ENCODE results near the gene CST6. TPM values are rescaled to one million over a fixed set of nuclear protein-coding genes. Genes with fewer than 3 reads are reported as not detected.
A peak's percentile ranks its signal among the peaks of the same experiment; 100 is the strongest.

The CST6 gene
- total RNA-seq, 1 donor from 2014 or later = not detected

DNA sequence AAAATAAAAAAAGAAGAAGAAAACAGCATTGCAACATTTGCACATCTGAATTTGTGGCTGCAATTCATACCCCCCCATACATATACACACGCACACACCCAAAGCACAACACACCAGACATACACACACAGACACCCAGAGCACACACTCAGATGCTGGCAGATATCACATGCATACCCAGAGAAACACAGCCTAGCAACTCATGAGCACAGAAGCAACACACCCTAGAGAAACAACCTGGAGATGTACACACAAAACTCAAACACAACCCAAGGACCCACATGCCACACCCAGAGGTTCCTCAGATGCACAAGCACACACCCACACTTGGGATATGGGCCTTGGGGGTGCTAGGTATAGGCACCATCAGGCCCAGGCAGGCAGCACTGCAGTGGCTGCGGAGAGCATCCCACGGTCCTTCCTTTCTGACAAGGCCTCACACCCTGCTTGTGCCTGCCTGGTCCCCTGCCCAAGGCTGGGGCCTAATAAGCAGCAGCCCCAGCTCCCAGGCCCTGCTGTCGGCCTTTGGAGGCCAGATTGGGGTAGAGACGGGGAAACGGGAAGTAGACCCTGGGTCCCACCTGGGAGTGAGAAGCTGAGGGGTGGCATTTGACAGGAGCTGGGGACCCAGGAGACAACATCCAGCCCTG, 3.1 kb downstream of the CST6 start:
- Mint-ChIP-seq H3K4me1 (no peaks in the 10 kb centered on the region), H3K9me3 (no peaks in the 10 kb centered on the region), H3K27me3 (ENCODE audit: insufficient read depth, low read depth) (peaks cover 12% of the 10 kb centered on the region), H3K36me3 (no peaks in the 10 kb centered on the region), H3K27ac (peak overlapping the region; percentile 48), H3K4me3 (no peak overlapping the region)
- Histone ChIP-seq H3K4me3 (no peak overlapping the region), H4K20me1 (ENCODE audit: low read depth) (no peaks in the 10 kb centered on the region), H3K4me1 (no peaks in the 10 kb centered on the region), H3K27me3 (peaks cover 33% of the 10 kb centered on the region), H3K9me3 (ENCODE audit: low read depth) (no peaks in the 10 kb centered on the region), H3K27ac (no peak overlapping the region), H3K9ac (no peak overlapping the region), H3F3A (ENCODE audit: low read depth) (no peaks in the 10 kb centered on the region), H3K79me2 (ENCODE audit: low read depth) (no peaks in the 10 kb centered on the region), H3K4me2 (no peak overlapping the region), H2AFZ (replicated peaks) (no peak overlapping the region), H3K36me3 (no peaks in the 10 kb centered on the region)
- DNase-seq (ENCODE audit: low spot score) = no peak
- no peak for TF ChIP-seq EZH2phosphoT487 (IDR thresholded peaks at IDR 0.05)
- TF ChIP-seq, protein P1, sequence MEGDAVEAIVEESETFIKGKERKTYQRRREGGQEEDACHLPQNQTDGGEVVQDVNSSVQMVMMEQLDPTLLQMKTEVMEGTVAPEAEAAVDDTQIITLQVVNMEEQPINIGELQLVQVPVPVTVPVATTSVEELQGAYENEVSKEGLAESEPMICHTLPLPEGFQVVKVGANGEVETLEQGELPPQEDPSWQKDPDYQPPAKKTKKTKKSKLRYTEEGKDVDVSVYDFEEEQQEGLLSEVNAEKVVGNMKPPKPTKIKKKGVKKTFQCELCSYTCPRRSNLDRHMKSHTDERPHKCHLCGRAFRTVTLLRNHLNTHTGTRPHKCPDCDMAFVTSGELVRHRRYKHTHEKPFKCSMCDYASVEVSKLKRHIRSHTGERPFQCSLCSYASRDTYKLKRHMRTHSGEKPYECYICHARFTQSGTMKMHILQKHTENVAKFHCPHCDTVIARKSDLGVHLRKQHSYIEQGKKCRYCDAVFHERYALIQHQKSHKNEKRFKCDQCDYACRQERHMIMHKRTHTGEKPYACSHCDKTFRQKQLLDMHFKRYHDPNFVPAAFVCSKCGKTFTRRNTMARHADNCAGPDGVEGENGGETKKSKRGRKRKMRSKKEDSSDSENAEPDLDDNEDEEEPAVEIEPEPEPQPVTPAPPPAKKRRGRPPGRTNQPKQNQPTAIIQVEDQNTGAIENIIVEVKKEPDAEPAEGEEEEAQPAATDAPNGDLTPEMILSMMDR (IDR thresholded peaks at IDR 0.05) = no peak
- TF ChIP-seq EZH2 (IDR thresholded peaks at IDR 0.05) = no peak

DNA sequence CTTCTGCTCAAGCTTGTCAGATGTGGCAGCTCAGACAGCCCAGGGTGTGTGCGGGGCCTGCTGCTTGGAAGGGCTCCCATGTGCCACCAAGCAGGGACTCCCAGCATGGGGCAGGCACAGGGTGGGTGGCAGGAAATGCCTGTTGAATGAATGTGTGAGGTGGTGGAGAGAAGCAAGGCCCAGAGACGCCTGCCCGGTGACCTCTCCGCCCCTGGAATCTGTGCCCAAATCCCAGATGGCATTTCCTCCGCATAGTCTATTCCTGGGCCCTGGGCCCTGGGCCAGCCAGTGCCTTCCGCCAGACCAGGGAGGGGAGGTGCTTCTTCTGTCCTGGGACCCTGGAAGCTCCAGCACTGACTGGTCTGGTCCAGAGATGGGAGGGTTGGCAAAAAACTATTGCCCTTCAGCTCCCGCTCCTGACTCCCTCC, 3.7 kb downstream of the CST6 start:
- H3K79me2 ChIP-seq (ENCODE audit: low read depth) = no peaks in the 10 kb centered on the region
- Mint-ChIP-seq H3K27ac (no peak overlapping the region), H3K4me3 (no peak overlapping the region), H3K9me3 (no peaks in the 10 kb centered on the region), H3K27me3 (ENCODE audit: insufficient read depth, low read depth) (peaks cover 12% of the 10 kb centered on the region), H3K36me3 (no peaks in the 10 kb centered on the region), H3K4me1 (no peaks in the 10 kb centered on the region)
- H3K9me3 ChIP-seq (ENCODE audit: low read depth) = no peaks in the 10 kb centered on the region
- TF ChIP-seq EZH2phosphoT487 (IDR thresholded peaks at IDR 0.05) (no peak), EZH2 (IDR thresholded peaks at IDR 0.05) (no peak)
- TF ChIP-seq, protein P1 (IDR thresholded peaks at IDR 0.05) = no peak
- H4K20me1 ChIP-seq (ENCODE audit: low read depth) = no peaks in the 10 kb centered on the region
- no peak overlapping the region for H3K4me2 ChIP-seq
- H3K9ac ChIP-seq = no peak overlapping the region
- peaks cover 28% of the 10 kb centered on the region for H3K27me3 ChIP-seq
- no peak overlapping the region for H2AFZ ChIP-seq (replicated peaks)
- DNase-seq (ENCODE audit: low spot score) = no peak
- H3K36me3 ChIP-seq = no peaks in the 10 kb centered on the region
- H3K4me3 ChIP-seq = no peak overlapping the region
- H3F3A ChIP-seq (ENCODE audit: low read depth) = no peaks in the 10 kb centered on the region
- H3K27ac ChIP-seq = no peak overlapping the region
- H3K4me1 ChIP-seq = no peaks in the 10 kb centered on the region

DNA sequence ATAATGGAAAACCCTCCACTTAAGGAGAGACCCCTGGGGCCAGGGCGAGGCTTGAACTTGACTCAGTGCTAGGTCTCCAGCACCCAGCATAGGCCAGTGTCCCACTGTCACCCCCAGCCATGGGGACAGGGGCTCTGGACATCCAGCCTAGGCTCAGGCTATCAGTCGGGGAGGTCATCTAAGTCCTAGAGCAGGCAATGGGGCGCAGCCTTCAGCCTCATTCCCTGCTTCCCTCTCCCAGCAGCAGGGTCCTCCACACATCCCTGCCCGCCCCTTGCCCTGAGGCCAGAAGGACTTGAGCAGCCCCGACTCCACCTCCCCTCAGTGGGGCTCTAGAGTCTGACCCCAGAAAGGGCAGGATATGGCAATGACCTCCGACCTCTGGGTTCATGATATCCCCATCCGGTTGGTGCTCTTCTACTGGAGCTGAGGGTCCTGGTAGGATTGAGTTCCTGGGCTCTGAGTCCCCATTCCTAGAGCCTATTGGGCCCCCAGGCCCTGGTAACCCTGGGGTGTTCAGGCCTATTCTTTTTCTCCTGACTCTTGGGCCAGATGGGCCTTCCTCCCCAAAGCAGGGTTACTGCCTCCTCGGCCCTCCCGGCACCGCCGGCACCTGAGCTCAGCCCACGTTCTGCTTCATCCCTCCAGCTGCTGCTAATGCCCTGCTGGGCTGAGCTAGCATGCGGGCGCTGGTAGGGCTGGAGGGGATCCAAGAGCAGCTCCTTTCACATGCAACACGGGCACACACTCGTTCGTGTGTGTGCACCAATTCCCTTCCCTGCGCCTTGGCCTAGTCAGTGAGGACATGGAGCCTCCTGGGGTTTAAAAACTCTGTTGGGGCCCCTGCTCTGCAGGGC, 4.4 kb downstream of the CST6 start:
- H3K4me3 ChIP-seq = no peak overlapping the region
- TF ChIP-seq EZH2 (IDR thresholded peaks at IDR 0.05) (no peak), EZH2phosphoT487 (IDR thresholded peaks at IDR 0.05) (no peak)
- TF ChIP-seq, protein P1 (IDR thresholded peaks at IDR 0.05) = no peak
- H3K4me1 Mint-ChIP-seq = no peaks in the 10 kb centered on the region
- H3K9ac ChIP-seq = no peak overlapping the region
- no peaks in the 10 kb centered on the region for H4K20me1 ChIP-seq (ENCODE audit: low read depth)
- no peak overlapping the region for H3K4me3 Mint-ChIP-seq
- H3K27me3 Mint-ChIP-seq (ENCODE audit: insufficient read depth, low read depth) = peaks cover 15% of the 10 kb centered on the region
- H3K27me3 ChIP-seq = peaks cover 21% of the 10 kb centered on the region
- H3K9me3 ChIP-seq (ENCODE audit: low read depth) = no peaks in the 10 kb centered on the region
- no peak overlapping the region for H3K4me2 ChIP-seq
- no peaks in the 10 kb centered on the region for H3K36me3 ChIP-seq
- H3K27ac ChIP-seq = no peak overlapping the region
- no peak for DNase-seq (ENCODE audit: low spot score)
- H3K4me1 ChIP-seq = no peaks in the 10 kb centered on the region
- H3F3A ChIP-seq (ENCODE audit: low read depth) = no peaks in the 10 kb centered on the region
- no peaks in the 10 kb centered on the region for H3K79me2 ChIP-seq (ENCODE audit: low read depth)
- H3K27ac Mint-ChIP-seq = no peak overlapping the region
- H3K36me3 Mint-ChIP-seq = no peaks in the 10 kb centered on the region
- H3K9me3 Mint-ChIP-seq = no peaks in the 10 kb centered on the region
- H2AFZ ChIP-seq (replicated peaks) = no peak overlapping the region

Measured in neural progenitor cell (in vitro differentiated cells).